ENCODE measurements around the gene GSN.

GSN gene

GRCh38 chr9:121246821-121247561, 21.0 kb upstream of the GSN start:
- no peak for DNase-seq

- DNase-seq = no peak
Measured at GRCh38 chr9:121249563-121249962, 18.4 kb upstream of the GSN start.

GRCh38 chr9:121252104-121252851, 15.7 kb upstream of the GSN start:
- no peak for DNase-seq

GRCh38 chr9:121253162-121253561, 14.8 kb upstream of the GSN start:
- DNase-seq = no peak

- no peak for DNase-seq
Measured at GRCh38 chr9:121253821-121254501, 14.0 kb upstream of the GSN start.

- DNase-seq = no peak
Measured at GRCh38 chr9:121259498-121259897, 8.5 kb upstream of the GSN start.

- DNase-seq = no peak
Measured at GRCh38 chr9:121259935-121260334, 8.0 kb upstream of the GSN start.

GRCh38 chr9:121260457-121261106, 7.4 kb upstream of the GSN start:
- DNase-seq = no peak

- no peak for DNase-seq
Measured at GRCh38 chr9:121261107-121261460, 6.9 kb upstream of the GSN start.

- DNase-seq = no peak
Measured at GRCh38 chr9:121261755-121262154, 6.2 kb upstream of the GSN start.

GRCh38 chr9:121262423-121262822, 5.5 kb upstream of the GSN start:
- no peak for DNase-seq

- DNase-seq = no peak
Measured at GRCh38 chr9:121262953-121263352, 5.0 kb upstream of the GSN start.

- DNase-seq = no peak
Measured at GRCh38 chr9:121266356-121266755, 1.6 kb upstream of the GSN start.

GRCh38 chr9:121266906-121267650, 884 bp upstream of the GSN start:
- DNase-seq = no peak

GRCh38 chr9:121268598-121268850, 562 bp downstream of the GSN start:
- no peak for DNase-seq

GRCh38 chr9:121268851-121269641, 1.1 kb downstream of the GSN start:
- DNase-seq = no peak

GRCh38 chr9:121269642-121270254, 1.8 kb downstream of the GSN start:
- DNase-seq = no peak

GRCh38 chr9:121271368-121272341, 3.7 kb downstream of the GSN start:
- DNase-seq = no peak

GRCh38 chr9:121272401-121272948, 4.5 kb downstream of the GSN start:
- no peak for DNase-seq

Data from T-helper 9 cell (primary cell).